GM10266 (cell line): ENCODE data around the gene NPTXR.

ENCODE experiments used
- DNase-seq: peaks from one replicate; pipeline ENCODE4 v3.0.0; 2012; ENCODE audit errors: extremely low spot score
- CTCF ChIP-seq: IDR thresholded peaks from 2 replicates; pipeline ENCODE4 v1.5.1; 2012; ENCODE audit warnings: mild to moderate bottlenecking, low read depth; ENCODE audit not compliant: control insufficient read depth, insufficient read depth; ENCODE audit errors: missing control alignments

The NPTXR gene

GRCh38 chr22:38843657-38844314 lies at the start of gene NPTXR:
NPTXR (minus strand) TSS chr22:38844028.
- TF ChIP-seq CTCF: no peak
- DNase-seq: peak; percentile 55

- no peak for TF ChIP-seq CTCF
- DNase-seq: no peak
These were observed 47.4 kb upstream of the NPTXR start for GRCh38 chr22:38891256-38891655.

- no peak for TF ChIP-seq CTCF
- no peak for DNase-seq
These were observed 46.5 kb upstream of the NPTXR start for GRCh38 chr22:38890377-38890776.

DNA sequence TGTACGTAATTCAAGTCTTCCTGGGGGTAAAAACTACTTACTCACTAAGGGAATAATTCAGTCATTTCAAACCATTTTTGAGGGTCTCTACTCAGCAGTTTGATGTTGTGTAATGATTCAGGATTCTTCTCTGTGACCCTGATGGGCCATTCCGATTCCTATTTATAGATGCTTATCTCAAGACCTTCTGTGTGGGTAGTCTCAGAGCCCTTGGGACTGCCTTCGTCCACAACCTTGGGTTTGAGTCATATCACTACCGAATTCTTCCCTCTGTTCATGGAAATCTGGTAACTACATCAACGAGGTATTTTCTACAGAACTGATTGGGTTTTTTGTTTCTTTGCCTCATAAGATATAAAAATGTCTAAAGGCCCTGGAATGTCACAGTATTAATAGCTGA lies 42.5 kb upstream of the NPTXR start:
- no peak for TF ChIP-seq CTCF
- DNase-seq: no peak

- no peak for TF ChIP-seq CTCF
- DNase-seq: no peak
These were observed 39.3 kb upstream of the NPTXR start for GRCh38 chr22:38882972-38883622.

GRCh38 chr22:38881997-38882879 lies 38.4 kb upstream of the NPTXR start:
- no peak for DNase-seq
- no peak for TF ChIP-seq CTCF
